ENCODE measurements around the gene KIF18A. TPM values are rescaled to one million over a fixed set of nuclear protein-coding genes. Genes with fewer than 3 reads are reported as not detected.

KIF18A gene
- total and polyA plus RNA-seq, 9 of the 15 experiments (the other 6 are each of a cell fraction or from before 2014, with no cell fraction given), result 15.1 to 36.1 (median 24.3) TPM

GRCh38 chr11:28110108-28110820 is 2.3 kb upstream of the KIF18A start (continued):
- TF ChIP-seq HIVEP1 (CRISPR knock-in tag; IDR thresholded peaks at IDR 0.05) (no peak), ILK (tag; IDR thresholded peaks at IDR 0.05; ENCODE audit: borderline replicate concordance, low read depth) (no peak), MCM3 (IDR thresholded peaks at IDR 0.05) (no peak), ZNF140 (CRISPR knock-in tag; IDR thresholded peaks at IDR 0.05) (no peak), ETS2 (tag; IDR thresholded peaks at IDR 0.05; ENCODE audit: borderline replicate concordance, poor library complexity, severe bottlenecking) (no peak), LCOR (CRISPR knock-in tag; IDR thresholded peaks at IDR 0.05) (no peak; the same call in 1 of the 2 replicates), BRF1 (IDR thresholded peaks at IDR 0.05; ENCODE audit: borderline replicate concordance, extremely low read depth, insufficient read length) (no peak), MBD2 (IDR thresholded peaks at IDR 0.05; ENCODE audit: borderline replicate concordance, low read depth) (peak; percentile 89), NFE2 (IDR thresholded peaks at IDR 0.05; ENCODE audit: low read depth) (no peak), HMGXB4 (CRISPR knock-in tag; IDR thresholded peaks at IDR 0.05) (no peak), DNMT1 (IDR thresholded peaks at IDR 0.05) (no peak), XRCC4 (IDR thresholded peaks at IDR 0.05; ENCODE audit: extremely low read depth, insufficient read depth, insufficient read length) (no peak), ZNF57 (CRISPR knock-in tag; IDR thresholded peaks at IDR 0.05) (no peak), MXD1 (CRISPR knock-in tag; IDR thresholded peaks at IDR 0.05; ENCODE audit: borderline replicate concordance, poor library complexity, severe bottlenecking) (peak; percentile 89), TAF1 (IDR thresholded peaks at IDR 0.05; ENCODE audit: control insufficient read depth, extremely low read depth, insufficient read depth, low read length, severe bottlenecking) (peak; percentile 97), PHF8 (IDR thresholded peaks at IDR 0.05; ENCODE audit: borderline replicate concordance, low read length) (peak; percentile 89), NUFIP1 (IDR thresholded peaks at IDR 0.05; ENCODE audit: partially characterized antibody) (no peak), ZNF639 (CRISPR knock-in tag; conservative IDR thresholded peaks at IDR 0.05 in 1 of 2, IDR thresholded peaks at IDR 0.05 in 1 of 2) (peak in 1 of 2 experiments; percentile 55; a peak in 1 of 4 replicates), ZFX (CRISPR knock-in tag; IDR thresholded peaks at IDR 0.05) (peak; percentile 73), RCOR1 (IDR thresholded peaks at IDR 0.05; ENCODE audit: borderline replicate concordance in 1 of 2, low read depth in 2 of 2, low read length in 2 of 2) (peak in 1 of 2 experiments; percentile 58; a peak in 2 of 4 replicates), CREBBP (IDR thresholded peaks at IDR 0.05; ENCODE audit: low read depth, low read length) (no peak), CXXC5 (CRISPR knock-in tag; IDR thresholded peaks at IDR 0.05) (peak; percentile 80)
- TF ChIP-seq, protein P1, sequence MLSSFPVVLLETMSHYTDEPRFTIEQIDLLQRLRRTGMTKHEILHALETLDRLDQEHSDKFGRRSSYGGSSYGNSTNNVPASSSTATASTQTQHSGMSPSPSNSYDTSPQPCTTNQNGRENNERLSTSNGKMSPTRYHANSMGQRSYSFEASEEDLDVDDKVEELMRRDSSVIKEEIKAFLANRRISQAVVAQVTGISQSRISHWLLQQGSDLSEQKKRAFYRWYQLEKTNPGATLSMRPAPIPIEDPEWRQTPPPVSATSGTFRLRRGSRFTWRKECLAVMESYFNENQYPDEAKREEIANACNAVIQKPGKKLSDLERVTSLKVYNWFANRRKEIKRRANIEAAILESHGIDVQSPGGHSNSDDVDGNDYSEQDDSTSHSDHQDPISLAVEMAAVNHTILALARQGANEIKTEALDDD (IDR thresholded peaks at IDR 0.05), result 0 out of 2 replicates have a peak, but pooled peaks have one; percentile 16

All from K562 (cell line).